GM19468 (cell line): ENCODE measurements around the gene DPY19L3.
A peak's percentile ranks its signal among the peaks of the same experiment; 100 is the strongest.
"Not testable (repeated sequence)": the region's sequence is repeated elsewhere in the genome, so short reads cannot be mapped to it uniquely, and the experiment has no call there.

Experiments used
- ATAC-seq: cut with Tn5 transposase; IDR thresholded peaks from one replicate; pipeline ENCODE4 v1.9.1; 2021; ENCODE audit warnings: mild to moderate bottlenecking, moderate library complexity, moderate number of reproducible peaks; ENCODE audit not compliant: unreplicated experiment; ENCODE audit errors: extremely low read depth

The DPY19L3 gene

GRCh38 chr19:32405431-32406160, at the start of gene DPY19L3:
Gene DPY19L3 (plus strand): TSS chr19:32405770. CDS start chr19:32408254, 2,484 bp downstream.
- ATAC-seq: peak; percentile 97

- no peak for ATAC-seq
Measured at GRCh38 chr19:32357720-32358119, 47.9 kb upstream of the DPY19L3 start.

GRCh38 chr19:32358321-32358720, 47.2 kb upstream of the DPY19L3 start:
- ATAC-seq: no peak

- no peak for ATAC-seq
Measured at GRCh38 chr19:32359581-32359980, 46.0 kb upstream of the DPY19L3 start.

- ATAC-seq: no peak
Measured at GRCh38 chr19:32361574-32362317, 43.8 kb upstream of the DPY19L3 start.

GRCh38 chr19:32362318-32362691, 43.3 kb upstream of the DPY19L3 start:
- no peak for ATAC-seq

- ATAC-seq: no peak
Measured at GRCh38 chr19:32363175-32363574, 42.4 kb upstream of the DPY19L3 start.

- ATAC-seq: no peak
Measured at GRCh38 chr19:32363632-32364031, 41.9 kb upstream of the DPY19L3 start.

GRCh38 chr19:32364040-32364439, 41.5 kb upstream of the DPY19L3 start:
- ATAC-seq: no peak

GRCh38 chr19:32367063-32367462, 38.5 kb upstream of the DPY19L3 start:
- ATAC-seq: no peak

GRCh38 chr19:32367948-32368536, 37.5 kb upstream of the DPY19L3 start:
- ATAC-seq: no peak

GRCh38 chr19:32368787-32369186, 36.8 kb upstream of the DPY19L3 start:
- ATAC-seq: no peak

GRCh38 chr19:32372726-32373517, 32.6 kb upstream of the DPY19L3 start:
- ATAC-seq: no peak

- no peak for ATAC-seq
Measured at GRCh38 chr19:32373585-32374295, 31.8 kb upstream of the DPY19L3 start.

- ATAC-seq: not testable (repeated sequence)
Measured at GRCh38 chr19:32374362-32374761, 31.2 kb upstream of the DPY19L3 start.

GRCh38 chr19:32377088-32377487, 28.5 kb upstream of the DPY19L3 start:
- ATAC-seq: not testable (repeated sequence)

GRCh38 chr19:32380269-32380668, 25.3 kb upstream of the DPY19L3 start:
- no peak for ATAC-seq

- ATAC-seq: no peak
Measured at GRCh38 chr19:32387701-32388392, 17.7 kb upstream of the DPY19L3 start.

GRCh38 chr19:32388393-32388855, 17.1 kb upstream of the DPY19L3 start:
- no peak for ATAC-seq
